ENCODE measurements around the gene CFD.
A peak's percentile ranks its signal among the peaks of the same experiment; 100 is the strongest.
"Not testable (repeated sequence)": the region's sequence is repeated elsewhere in the genome, so short reads cannot be mapped to it uniquely, and the experiment has no call there.

The CFD gene

GRCh38 chr19:852136-853013 lies 7.1 kb upstream of the CFD start, which contains the start of gene ELANE:
Gene ELANE, plus strand, starts transcription at chr19:852303. Its CDS starts 26 bp downstream, at chr19:852329.
- DNase-seq (ENCODE audit: low read depth in 2 of 2): no peak

- DNase-seq (ENCODE audit: low read depth in 2 of 2): no peak
Measured at GRCh38 chr19:853014-853585, 6.4 kb upstream of the CFD start.

GRCh38 chr19:853614-854220 lies 5.7 kb upstream of the CFD start:
- DNase-seq (ENCODE audit: low read depth in 2 of 2): not testable (repeated sequence)

- DNase-seq (ENCODE audit: low read depth in 2 of 2): no peak
Measured at GRCh38 chr19:854549-854948, 4.9 kb upstream of the CFD start.

GRCh38 chr19:855142-855541 lies 4.3 kb upstream of the CFD start:
- DNase-seq (ENCODE audit: low read depth in 2 of 2): no peak

- DNase-seq (ENCODE audit: low read depth in 2 of 2): no peak
Measured at GRCh38 chr19:855566-856120, 3.8 kb upstream of the CFD start.

GRCh38 chr19:858284-858683 lies 1.2 kb upstream of the CFD start:
- no peak for DNase-seq (ENCODE audit: low read depth in 2 of 2)

GRCh38 chr19:861141-861755 lies 1.8 kb downstream of the CFD start:
- no peak for DNase-seq (ENCODE audit: low read depth in 2 of 2)

- peak; percentile 27 to 35 for DNase-seq (ENCODE audit: low read depth in 2 of 2)
Measured at GRCh38 chr19:861756-862580, 2.5 kb downstream of the CFD start.

GRCh38 chr19:862581-863314 lies 3.3 kb downstream of the CFD start:
- DNase-seq (ENCODE audit: low read depth in 2 of 2): peak; percentile 45 to 59

GRCh38 chr19:863315-863620 lies 3.8 kb downstream of the CFD start:
- DNase-seq (ENCODE audit: low read depth in 2 of 2): no peak

GRCh38 chr19:866769-867300 lies 7.4 kb downstream of the CFD start:
- no peak for DNase-seq (ENCODE audit: low read depth in 2 of 2)

- no peak for DNase-seq (ENCODE audit: low read depth in 2 of 2)
Measured at GRCh38 chr19:867301-867793, 7.9 kb downstream of the CFD start.

GRCh38 chr19:867855-868457 lies 8.5 kb downstream of the CFD start:
- no peak for DNase-seq (ENCODE audit: low read depth in 2 of 2)

- DNase-seq (ENCODE audit: low read depth in 2 of 2): no peak
Measured at GRCh38 chr19:868458-869244, 9.2 kb downstream of the CFD start.

GRCh38 chr19:869245-870177 lies 10.0 kb downstream of the CFD start:
- DNase-seq (ENCODE audit: low read depth in 2 of 2): no peak

- no peak for DNase-seq (ENCODE audit: low read depth in 2 of 2)
Measured at GRCh38 chr19:870314-870713, 10.8 kb downstream of the CFD start.

GRCh38 chr19:870963-871401 lies 11.5 kb downstream of the CFD start:
- DNase-seq (ENCODE audit: low read depth in 2 of 2): no peak

All from activated CD8-positive, alpha-beta memory T cell treated with anti-CD3 and anti-CD28 coated beads for 4 hours (primary cell).